CD4-positive, alpha-beta T cell treated with Interleukin-4 for 4 hours (primary cell): Measurements from ENCODE around the gene PEAK3.

ENCODE experiments used
- DNase-seq: peaks from one replicate; pipeline ENCODE4 v3.0.0-alpha.2; 2020

Gene PEAK3, protein sequence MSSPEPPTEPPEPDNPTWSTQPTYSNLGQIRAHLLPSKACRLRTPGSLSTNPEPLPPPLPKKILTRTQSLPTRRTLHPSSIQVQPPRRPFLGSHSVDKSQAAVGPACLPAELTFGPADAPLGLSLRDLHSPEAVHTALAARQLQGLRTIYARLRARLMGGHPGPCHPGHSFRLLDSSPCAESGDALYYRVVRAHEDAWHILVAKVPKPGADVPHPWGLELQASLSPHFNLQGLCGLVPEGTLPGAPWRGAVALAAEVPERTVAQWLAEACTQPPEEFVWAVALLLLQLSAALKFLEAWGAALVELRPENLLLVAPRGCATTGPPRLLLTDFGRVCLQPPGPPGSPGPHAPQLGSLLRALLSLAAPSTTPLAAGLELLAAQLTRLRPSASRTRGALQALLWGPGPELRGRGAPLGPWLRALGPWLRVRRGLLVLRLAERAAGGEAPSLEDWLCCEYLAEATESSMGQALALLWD

DNA sequence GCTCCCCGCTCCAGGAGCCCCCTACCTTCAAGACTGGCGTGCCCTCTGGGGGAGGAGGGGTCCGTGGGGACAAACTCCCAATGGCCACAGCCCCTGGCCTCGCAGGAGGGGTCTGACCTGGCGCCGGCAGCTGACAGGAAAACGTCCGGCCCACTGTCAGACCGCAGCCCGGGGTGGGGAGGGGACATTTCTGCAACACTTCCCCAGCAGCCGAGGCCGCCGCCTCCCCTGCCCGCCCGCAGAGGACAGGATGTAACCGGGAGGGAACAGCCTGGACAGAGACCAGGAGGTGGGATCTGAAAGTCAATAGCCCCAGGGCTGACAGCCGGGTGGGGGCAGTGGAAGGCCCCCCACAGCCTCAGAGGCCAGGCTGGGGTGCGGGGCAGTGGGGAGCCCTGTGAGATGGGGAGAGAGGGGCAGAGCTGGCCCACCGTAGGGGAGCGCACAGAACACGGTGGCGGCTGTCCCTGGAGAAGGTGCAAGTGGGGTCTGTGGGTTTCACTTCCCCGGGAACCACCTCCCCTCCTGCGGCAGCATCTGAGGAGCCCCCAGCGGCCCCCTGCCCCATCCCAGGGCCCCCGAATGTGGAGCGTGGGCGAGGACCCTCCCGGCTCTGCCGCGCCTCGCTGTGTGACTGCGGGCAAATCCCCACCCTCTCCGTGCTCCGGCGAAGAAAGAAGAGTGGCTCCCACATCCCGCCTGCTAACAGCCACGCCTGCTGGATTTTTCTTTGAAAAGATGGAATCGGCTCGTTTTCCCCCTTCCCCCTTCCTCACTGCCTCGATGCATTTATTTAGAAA lies at the start of gene PEAK3:
Gene PEAK3 (minus strand): TSS at position 114 of the 800 bp plus-strand sequence. CDS start 1,244 bp downstream, outside the sequence.
- DNase-seq, result peak; percentile 29

DNA sequence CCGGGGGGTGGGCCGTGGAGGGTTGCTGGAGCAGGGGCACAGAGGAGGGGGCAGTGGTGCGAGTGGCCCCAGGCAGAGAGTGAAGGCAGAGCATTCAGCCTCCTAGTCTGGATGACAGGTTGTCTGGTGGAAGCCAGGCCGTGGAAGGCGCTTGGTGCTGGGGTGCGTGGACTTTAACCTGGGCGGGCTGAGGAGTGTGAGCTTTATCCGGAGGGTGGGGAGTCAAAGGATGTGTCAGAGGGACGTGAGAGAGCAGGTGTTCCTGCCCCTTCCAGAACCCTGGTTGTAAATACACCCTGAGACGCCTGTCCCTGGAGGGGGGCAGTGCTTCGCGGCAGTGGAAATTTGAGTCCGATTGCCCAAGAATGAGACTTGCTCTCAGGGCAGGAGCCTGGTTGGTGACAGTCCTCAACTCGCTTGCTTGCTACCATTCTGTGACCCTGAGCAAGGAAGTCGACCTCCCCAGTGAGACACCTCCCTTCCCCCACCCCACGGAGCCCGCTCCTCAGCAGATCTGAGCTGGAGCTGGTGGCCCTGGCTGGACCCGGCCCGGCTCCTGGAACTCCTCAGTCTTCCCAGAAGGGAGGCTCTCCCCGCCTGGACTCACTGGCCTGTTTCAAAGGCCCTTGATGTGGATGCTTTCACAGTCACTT lies 48.8 kb upstream of the PEAK3 start:
- no peak for DNase-seq

DNA sequence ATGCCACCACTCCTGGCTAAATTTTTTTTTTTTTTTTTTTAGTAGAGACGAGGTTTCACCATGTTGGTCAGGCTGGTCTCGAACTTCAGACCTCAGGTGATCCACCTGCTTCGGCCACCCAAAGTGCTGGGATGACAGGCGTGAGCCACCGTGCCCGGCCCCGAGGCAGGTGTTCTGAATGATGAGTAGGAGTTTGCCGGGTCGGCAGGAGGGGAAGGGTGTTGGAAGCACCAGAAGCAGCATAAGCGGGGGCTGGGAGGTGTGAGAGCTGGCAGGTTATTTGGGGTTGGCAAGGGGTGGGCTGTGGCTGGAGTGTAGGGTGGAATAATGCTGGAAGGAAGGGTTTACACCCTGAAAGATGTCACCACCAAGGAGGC lies 48.3 kb upstream of the PEAK3 start:
- DNase-seq, result no peak

DNA sequence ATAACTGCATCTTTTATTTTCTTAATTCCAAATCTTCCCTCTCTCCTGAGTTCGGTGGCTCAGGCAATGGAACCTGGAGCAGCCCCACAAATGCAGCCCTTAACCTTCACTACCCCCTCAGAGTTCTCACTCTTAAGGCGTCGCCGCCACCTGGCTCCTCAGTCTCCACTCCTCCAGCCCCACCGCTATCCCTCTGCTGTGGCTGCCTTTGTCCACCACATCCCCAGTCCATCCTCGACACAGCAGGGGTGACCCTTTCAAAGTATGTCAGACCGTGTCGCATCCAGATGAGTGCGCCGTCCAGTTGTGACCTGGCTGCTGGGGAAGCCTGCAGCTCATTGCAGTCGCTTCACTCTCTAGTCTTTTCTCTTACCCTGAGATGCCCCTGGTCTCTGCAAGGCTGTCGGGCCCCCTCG lies 47.5 kb upstream of the PEAK3 start:
- no peak for DNase-seq

DNA sequence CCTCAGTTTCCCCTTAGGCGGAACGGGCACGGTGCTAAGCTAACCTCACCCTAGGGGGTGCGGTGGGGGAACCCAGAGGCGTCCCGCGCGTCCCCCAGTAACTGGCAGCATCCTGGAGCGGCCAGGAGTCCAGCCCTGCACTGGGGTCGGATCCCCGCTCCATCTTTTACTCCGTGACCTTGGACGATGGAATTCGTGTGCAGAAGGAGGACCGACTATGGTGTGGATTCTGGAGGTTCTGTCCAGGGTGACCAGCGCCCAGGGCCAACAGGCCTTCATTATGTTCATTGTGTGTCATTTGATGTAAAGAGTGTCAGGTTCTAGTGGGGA lies 47.1 kb upstream of the PEAK3 start:
- DNase-seq, result no peak

DNA sequence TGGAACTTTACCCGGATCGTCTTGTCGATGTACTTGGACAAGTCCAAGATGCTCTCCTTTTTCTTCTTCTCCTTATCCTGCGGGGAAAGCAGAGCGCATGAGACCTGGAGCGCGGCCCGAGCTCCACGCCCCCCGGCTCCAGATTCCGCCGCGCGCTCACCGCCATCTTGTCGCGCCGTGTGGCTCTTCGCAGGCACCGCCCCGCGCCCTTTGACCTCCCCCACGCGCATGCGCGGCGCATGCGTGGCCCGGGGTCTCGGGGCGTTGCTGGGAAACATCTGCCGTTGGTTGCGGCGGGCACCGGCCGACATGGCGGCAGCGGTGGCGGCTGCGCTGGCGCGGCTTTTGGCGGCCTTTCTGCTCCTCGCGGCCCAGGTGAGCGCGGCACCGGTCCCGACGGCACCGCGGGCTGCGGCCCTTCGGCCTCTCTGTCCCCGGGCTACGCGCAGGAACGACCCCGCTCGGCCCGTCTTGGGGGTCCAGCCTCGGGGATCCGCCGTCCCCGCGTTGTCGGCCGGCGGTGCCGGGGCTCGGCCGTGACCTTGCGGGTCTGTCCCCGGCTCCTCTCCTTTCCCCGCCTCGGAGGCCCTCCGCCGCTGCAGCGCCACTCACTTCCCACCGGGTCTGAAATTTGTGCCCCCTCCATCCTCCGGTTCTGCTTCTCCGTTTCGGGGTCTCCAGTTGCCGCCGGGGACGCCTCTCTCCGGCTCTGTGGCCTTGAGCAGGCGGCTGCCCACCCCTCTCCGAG lies 46.6 kb upstream of the PEAK3 start, which contains the start of the genes LSM7 and SPPL2B:
Gene LSM7 (minus strand): TSS at position 186 of the 748 bp plus-strand sequence. CDS start 20 bp downstream, at position 166.
Gene SPPL2B (plus strand): TSS at position 284 of the 748 bp plus-strand sequence. CDS start 26 bp downstream, at position 310.
- peak; percentile 91 for DNase-seq

DNA sequence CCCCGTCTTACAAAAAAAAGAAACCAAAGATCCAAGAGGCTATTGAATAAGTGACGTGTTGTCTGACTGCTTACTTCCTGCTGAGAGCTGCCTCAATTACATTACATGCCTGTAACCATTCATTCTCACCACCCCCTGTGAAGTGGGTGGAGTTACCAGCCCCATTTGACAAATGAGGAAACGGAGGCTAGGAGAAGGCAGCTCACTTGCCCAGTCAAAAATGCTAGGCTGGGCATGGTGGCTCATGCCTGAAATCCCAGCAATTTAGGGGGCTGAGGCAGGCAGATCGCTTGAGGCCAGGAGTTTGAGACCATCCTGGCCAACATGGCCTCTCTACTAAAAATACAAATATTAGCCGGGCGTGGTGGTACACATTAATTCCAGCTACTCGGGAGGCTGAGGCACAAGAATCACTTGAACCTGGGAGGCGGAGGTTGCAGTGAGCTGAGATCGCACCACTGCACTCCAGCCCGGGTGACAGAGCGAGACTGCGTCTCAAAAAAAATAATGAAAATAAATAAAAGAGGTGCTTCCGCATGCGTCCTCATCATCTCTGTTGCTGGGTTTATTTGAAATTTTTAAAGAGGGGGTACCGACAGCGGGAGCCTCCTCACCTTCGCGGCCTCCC lies 45.9 kb upstream of the PEAK3 start:
- DNase-seq, result peak; percentile 77

DNA sequence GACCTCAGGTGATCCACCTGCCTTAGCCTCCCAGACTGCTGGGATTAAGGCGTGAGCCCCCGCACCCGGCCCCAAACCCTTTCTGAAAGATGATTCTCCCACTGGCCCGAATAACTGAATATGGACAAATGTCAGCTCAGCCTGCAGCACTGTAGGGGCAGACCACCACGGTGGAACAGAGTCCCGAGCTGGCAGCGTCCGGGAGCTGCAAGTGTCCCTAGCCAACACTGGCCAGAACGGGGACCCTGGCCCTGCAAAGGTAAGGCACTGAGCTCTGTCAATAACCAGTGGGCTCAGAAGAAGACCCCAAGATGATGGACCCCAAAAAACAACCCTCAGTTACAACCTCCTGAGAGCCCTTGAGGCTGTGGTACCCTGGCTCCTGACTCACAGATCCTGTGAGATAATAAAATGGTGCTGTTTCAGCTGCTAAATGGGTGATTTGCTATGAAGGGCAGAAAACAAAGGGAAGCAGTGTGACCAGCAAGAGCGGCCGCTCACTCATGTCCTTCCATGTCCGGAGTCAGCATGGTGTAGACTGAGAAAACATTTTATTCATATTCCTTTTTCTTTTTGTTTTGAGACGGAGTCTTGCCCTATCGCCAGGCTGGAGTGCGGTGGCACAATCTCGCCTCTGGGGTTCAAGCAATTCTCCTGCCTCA lies 44.9 kb upstream of the PEAK3 start:
- DNase-seq, result no peak

DNA sequence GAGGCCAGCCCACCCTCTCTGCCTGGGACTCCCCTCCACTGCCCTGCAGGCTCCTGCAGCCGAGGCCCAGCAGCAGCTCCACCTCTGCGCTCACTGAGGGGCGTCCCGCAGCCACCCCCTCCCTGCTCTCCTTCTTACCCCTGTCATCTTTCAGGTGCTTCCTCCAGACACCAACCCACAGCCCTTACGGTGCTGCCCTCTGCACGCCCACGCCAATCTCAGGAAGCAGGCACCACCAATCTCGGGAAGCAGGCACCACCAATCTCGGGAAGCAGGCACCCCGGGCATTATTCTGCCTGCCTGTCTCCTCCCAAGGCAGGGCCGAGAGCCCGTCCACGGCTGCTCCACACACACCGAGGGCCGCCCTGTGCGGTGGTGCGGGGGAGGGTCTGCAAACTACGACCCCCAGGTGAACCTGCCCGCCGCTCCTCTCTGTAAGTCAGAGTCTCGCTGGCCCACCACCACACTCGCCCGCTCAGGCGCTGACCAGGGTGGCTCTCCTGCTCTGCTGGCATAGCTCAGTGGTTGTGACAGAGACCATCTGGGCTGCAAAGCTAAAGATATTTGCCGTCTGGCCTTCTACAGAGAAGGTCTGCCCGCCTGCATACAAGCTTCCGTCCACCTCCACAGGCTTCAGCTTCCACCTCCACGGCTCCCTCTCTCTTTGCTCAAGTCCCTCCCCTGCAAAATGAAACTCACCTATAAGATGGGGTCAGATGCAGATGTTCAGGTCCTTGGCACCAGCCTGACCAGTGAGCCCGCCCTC lies 43.5 kb upstream of the PEAK3 start:
- DNase-seq, result no peak

DNA sequence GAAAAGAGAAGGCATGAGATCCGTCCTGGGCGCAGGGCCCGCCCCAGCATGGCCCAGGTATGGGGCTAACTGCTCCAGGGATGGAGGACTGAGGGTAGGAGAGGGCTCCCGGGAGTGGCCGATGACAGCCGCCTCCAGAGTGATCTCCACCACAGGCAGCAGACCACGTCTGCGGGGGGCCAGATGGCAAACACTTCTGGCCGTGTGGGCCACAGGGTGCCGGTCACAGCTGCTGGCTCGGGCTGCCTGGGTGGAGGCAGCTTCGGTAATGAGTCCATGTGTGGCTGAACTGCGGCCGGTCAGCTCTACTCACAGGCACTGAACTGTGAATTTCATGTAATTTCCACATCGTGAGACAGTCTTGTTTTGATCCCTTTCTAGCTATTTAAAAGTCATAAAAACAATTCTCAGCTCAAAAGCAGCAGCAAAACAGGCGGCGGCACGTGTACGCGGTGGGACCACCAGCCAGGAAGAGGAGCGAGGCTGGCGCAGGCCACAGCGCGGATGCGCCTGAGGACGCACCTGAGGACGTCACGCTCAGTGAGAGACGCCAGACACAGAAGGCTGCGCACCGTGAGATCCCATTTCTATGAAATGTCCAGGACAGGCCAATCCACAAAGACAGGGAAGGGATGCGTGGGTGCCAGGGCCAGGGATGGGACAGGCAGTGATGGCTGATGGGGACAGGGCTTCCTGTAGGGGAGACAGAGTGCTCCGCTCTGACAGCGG lies 42.4 kb upstream of the PEAK3 start:
- no peak for DNase-seq

DNA sequence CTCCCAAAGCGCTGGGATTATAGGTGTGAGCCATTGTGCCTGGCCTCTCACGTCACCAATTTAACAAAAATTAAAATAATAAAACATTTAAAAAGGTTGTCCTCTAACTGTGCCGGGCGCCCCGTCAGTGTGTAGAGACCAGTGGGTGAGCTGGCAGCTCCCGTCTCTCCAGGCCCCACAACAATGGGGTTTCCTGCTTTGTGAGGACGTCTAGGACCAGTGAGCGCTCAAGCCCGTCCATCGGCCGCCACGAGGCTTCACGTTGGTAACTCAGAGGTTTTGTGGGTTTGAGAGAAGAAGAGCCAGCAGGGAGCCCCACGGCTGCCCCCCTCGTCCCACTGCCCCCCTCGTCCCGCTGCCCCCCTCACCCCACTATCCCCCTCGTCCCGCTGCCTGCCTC lies 41.7 kb upstream of the PEAK3 start:
- no peak for DNase-seq

DNA sequence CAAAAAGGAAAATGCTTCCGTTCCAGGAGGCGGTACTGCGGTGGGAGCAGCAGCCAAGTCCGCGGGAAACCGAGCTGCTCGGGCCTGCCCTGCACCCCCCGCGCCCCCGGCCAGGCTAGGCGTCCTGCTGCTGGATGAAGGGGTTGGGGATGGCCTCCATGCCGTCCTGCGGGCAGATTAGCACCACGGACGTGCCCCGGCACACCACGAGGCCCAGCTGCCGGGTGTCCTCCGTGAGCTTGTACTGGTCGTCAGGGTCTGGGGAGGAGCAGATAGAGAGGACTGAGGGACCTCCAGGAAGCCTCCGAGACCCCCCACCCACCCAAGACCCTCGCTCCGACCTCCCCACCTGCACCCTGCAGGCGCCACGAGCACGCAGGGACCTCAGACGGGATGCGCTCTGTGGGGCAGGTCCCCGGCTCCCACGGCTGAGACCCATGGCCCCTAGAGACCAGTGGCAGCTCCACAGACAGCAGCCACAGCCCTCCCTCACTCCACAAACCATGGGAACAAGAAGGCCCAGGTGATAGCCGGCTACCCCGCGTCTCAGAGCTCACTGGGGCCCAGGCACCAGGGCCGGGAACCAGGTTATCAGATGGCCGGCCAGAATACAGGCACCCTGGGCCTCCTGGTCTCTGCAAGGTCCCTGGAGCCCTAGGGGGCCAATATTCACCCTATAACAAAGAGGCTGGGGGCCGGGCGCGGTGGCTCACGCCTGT lies 39.7 kb upstream of the PEAK3 start:
- no peak for DNase-seq

DNA sequence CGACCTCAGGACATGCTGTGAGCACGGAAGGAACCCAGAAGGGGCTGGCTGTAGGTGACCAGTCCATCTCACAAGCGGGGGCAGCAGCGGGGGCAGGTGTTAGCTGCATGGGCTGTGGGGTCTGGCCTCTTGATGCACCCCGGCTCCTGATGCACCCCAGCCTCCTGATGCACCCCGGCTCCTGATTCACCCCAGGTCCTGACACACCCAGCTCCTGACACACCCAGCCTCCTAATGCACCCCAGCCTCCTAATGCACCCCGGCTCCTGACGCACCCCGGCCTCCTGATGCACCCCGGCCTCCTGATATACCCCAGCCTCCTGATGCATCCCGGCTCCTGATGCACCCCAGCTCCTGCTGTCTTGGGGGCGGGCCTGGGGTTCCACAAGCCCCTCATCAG lies 39.0 kb upstream of the PEAK3 start:
- DNase-seq, result no peak

DNA sequence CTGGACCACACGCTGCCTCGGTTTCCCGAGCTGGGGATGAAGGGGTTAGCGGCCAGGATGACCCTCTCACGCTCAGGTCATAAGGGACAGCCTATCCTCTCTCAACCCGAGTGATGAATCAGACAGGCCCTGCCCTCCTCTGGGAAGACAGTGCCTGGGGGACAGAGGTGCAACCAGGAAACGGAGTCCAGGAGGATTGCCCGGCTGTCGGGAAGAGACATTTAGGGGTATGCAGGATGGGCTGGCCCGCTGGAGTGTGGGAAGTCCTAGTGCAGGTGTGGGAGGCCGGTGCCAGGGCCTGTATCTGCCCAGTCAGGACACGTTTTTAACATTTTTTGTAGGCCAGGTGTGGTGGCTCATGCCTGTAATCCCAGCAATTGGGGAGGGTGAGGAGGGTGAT lies 38.1 kb upstream of the PEAK3 start:
- no peak for DNase-seq

DNA sequence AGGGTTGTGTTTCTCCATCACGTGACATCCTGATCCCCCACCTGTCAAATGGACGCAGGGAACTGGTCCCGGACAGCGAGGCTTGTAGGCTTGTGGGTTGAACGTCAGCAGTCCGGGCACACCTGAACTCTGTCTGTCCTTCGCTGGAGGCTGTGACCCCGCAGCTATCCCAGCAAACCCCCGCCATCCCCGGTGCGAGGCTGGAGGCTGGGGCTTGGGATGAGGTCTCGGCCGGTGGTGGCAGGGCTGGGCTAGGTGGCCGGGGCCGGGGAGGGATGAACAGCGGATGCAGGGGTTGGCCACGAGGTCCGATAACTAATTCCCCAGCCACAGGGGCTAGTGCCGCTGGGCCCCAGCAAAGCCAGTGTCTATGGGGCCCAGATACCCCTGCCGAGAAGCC lies 37.6 kb upstream of the PEAK3 start:
- DNase-seq, result no peak

DNA sequence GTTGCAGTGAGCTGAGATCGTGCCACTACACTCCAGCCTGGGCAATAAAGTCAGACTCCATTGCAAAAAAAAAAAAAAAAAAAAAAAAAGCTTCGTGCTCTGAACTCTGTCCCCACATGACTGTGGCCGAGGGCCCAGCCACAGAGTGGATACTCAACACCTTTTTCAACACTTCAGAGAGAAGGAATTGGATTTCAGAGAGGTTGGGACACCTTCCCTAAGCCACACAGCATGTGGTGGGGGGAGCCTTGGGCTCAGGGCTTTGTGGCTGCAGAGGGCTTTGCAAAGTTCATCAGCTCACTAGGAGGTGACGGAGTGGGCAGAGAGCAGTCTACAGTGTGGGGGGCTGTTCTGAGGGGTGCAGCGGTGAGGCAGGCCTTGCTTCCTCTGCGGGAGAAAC lies 36.9 kb upstream of the PEAK3 start:
- no peak for DNase-seq

DNA sequence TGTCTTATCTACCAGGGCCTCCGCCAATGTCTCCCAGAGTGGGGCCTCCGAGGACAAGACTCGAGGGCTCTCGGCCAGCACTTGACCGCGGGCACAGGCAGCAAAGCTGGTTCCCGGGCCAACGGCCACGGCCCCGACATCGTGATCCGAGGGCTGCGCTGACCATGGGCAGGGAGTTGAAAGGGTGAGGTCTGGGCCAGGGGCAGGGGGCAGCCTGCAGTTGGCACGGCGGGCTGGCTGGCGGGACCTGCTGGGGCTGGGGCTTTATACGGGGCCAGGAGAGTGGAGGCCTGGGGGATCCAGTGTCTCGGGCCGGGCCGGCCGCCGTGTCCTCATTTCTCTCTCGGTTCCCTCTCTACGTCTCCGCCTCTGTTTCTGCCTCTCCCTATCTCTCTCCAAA lies 35.8 kb upstream of the PEAK3 start:
- no peak for DNase-seq

DNA sequence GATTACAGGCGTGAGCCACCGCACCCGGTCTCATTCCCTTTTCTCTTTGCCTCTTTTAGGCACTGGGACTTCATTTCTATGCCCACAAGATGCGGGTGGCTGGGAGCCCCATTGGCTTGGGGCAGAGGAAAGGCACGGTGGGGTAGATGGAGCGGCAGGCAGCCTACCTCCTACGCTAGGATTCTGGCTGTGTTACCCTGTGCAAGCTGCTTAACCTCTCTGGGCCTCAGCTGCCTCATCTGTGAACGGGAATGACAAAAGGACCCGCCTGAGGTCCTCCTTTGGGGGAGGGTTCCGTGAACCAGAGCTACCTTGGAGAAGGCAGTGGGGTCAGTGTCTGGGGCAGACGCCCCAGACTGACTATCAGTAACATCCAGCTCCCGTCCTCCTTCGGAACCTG lies 35.3 kb upstream of the PEAK3 start:
- DNase-seq, result no peak

DNA sequence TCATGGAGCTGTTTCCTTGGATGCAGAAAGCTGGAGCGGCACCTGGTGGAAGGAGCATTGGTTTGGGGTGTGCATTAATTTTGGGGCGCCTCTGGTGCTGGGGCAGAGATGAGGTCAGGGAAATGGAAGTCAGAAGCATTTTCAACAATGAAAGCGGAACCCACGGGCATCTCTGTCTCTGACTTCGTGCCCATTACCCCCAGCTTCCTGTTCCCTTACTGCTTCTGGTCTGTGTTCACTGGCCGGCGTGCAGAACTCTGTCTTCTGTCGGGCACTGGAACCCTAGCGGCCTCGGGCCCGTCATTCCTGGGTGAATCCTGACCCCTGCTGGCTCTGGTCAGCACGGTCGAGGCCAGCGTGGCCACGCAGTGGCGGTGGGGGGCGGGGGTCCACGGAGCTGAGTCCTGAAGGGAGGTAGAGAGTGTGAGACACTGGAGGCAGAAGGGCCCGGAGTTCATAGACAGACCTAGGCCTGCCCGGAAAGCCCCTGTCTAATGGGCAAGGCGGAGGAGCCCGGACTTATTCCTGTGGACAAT lies 33.9 kb upstream of the PEAK3 start:
- DNase-seq, result peak; percentile 5
